ENCODE measurements around the gene CROCC2. TPM values are rescaled to one million over a fixed set of nuclear protein-coding genes. Genes with fewer than 3 reads are reported as not detected.
A peak's percentile ranks its signal among the peaks of the same experiment; 100 is the strongest.

CROCC2 gene
- total and polyA plus RNA-seq, 7 experiments from 2014 or later, result 0.22 TPM; not detected in 6

DNA sequence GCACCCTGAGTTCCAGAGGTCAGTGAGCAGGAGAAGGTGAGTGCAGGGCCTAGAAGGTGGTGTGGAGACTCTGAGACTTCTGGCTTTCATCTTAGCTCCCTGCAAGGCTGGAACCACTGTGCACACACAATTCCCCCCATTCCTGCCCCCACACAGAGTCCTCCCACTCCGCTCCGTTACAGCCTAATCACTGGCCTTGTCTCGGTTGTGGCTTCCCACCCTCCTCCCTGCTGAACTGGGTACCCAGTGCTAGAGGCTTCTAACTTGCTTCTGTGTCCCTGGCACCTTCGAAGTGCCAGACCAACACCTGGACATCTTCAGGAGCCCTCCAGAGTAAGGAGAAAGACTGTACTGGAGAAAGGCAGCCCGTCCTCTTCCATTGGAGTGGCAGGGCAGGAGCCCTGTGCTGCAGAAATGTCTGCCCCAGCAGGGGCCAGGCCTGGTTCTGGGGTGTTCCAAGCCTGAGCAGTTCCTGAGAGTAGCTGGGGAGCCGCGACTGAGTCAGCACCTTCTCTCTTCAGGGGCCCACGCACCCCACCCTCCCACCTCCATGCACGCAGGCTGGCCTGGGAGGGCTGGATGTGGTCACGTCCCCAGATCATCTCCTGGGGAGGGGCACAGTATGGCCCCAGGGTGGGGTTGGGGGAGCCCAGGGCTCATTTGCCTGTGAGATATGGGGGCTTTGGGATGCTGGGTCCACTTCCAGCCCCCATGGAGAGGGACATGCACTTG lies 23.4 kb downstream of the CROCC2 start:
- no peaks in the 10 kb centered on the region for H3K9me3 ChIP-seq (ENCODE audit: control insufficient read depth in 2 of 3, low read length in 3 of 3)
- peak in 2 of 9 donors; percentile 2 to 15 for DNase-seq
- intact Hi-C loops (cut with micrococcal nuclease), result no loop called here
- H3K27me3 ChIP-seq (ENCODE audit: control insufficient read depth in 2 of 2, insufficient read depth in 2 of 2, low read length in 2 of 2), result no peaks in the 10 kb centered on the region
- CTCF ChIA-PET, result no interaction called here
- POLR2A ChIA-PET, result no interaction called here
- Mint-ChIP-seq H3K4me1 (no peaks in the 10 kb centered on the region), H3K27ac (no peak overlapping the region), H3K27me3 (peaks cover 0 to 4% (median 0%) of the 10 kb centered on the region in 5 donors), H3K9me3 (peaks cover 0 to 1% (median 0%) of the 10 kb centered on the region in 11 donors), H3K4me3 (no peak overlapping the region), H3K36me3 (no peaks in the 10 kb centered on the region)
- ATAC-seq, result no peak
- no peak overlapping the region for H3K27ac ChIP-seq (ENCODE audit: low read depth, low read length)
- H3K36me3 ChIP-seq (ENCODE audit: control insufficient read depth in 2 of 3, insufficient read depth in 3 of 3, low read length in 3 of 3), result no peaks in the 10 kb centered on the region
- no peak overlapping the region for H3K4me3 ChIP-seq (ENCODE audit: low read length)
- H3K4me1 ChIP-seq (ENCODE audit: control insufficient read depth in 2 of 2, insufficient read depth in 2 of 2, low read length in 2 of 2), result no peaks in the 10 kb centered on the region

DNA sequence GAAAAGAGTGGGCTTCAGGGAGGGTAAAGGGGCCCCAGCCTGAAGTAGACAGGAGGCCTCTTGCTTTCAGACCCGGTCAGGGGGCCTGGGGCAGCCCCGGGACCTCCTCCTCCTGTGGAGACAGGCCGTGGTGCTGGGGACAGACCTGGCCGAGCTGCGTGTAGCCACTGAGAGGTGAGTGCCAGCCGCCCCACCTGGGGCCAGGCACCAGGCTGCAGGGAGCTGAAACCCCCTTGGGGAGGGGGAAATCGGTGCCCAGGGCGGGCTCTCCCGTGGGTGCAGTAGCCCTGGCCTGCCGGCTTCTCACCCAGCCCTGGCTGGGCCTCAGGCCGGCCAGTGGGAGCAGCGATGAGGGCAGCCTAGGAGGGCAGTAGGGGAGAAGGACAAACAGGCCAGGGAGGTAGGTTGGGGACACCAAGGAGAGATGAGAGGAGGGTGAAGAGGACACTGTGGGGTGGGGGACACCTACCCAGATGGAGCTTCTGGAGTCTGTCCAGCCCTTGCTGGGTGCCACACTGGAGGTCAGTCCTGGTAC lies 24.0 kb downstream of the CROCC2 start:
- peaks cover 0 to 1% (median 0%) of the 10 kb centered on the region in 11 donors for H3K9me3 Mint-ChIP-seq
- H3K4me1 Mint-ChIP-seq, result no peaks in the 10 kb centered on the region
- intact Hi-C loops (cut with micrococcal nuclease), result no loop called here
- no peak overlapping the region for H3K27ac Mint-ChIP-seq
- ATAC-seq, result no peak
- Histone ChIP-seq H3K4me3 (ENCODE audit: low read length) (no peak overlapping the region), H3K4me1 (ENCODE audit: control insufficient read depth in 2 of 2, insufficient read depth in 2 of 2, low read length in 2 of 2) (no peaks in the 10 kb centered on the region), H3K27ac (ENCODE audit: low read depth, low read length) (no peak overlapping the region), H3K9me3 (ENCODE audit: control insufficient read depth in 2 of 3, low read length in 3 of 3) (no peaks in the 10 kb centered on the region), H3K27me3 (ENCODE audit: control insufficient read depth in 2 of 2, insufficient read depth in 2 of 2, low read length in 2 of 2) (no peaks in the 10 kb centered on the region), H3K36me3 (ENCODE audit: control insufficient read depth in 2 of 3, insufficient read depth in 3 of 3, low read length in 3 of 3) (no peaks in the 10 kb centered on the region)
- no peak overlapping the region for H3K4me3 Mint-ChIP-seq
- DNase-seq, result peak in 1 of 9 donors; percentile 3
- peaks cover 0 to 4% (median 0%) of the 10 kb centered on the region in 5 donors for H3K27me3 Mint-ChIP-seq
- CTCF ChIA-PET, result no interaction called here
- POLR2A ChIA-PET, result no interaction called here
- no peaks in the 10 kb centered on the region for H3K36me3 Mint-ChIP-seq

DNA sequence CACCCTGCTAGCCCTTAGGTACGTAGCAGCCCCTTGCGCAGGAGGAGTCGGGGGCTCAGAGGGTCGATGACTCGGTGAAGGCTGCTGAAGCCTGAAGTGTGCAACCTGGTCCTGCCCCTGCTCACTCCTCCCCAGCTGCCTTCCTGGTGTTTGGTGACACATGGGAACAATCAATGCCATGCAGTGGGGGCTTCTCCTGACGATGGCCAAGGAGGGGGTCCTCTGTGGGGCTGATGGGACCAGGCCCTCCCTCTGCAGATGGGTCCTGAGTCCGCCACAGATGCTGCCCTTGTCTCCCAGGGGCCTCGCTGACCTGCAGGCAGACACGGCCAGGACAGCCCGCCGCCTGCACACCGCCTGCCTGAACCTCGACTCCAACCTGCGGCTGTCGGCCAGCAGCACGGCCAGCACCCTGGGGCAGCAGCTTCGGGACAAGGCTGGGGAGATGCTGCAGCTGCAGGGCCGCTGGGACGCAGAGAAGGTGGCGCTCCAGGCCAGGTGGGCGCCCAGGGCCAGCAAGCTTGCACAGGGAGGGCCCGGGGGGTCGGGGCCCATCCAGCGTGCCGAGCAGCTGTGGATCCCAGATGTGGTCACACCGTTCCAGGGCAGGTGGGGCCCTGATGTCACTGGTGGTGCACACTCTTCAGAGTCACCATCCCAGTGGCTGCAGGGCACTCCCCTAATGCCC lies 24.6 kb downstream of the CROCC2 start:
- Mint-ChIP-seq H3K4me1 (no peaks in the 10 kb centered on the region), H3K36me3 (no peaks in the 10 kb centered on the region), H3K4me3 (no peak overlapping the region), H3K27me3 (peaks cover 0 to 4% (median 0%) of the 10 kb centered on the region in 5 donors), H3K27ac (no peak overlapping the region), H3K9me3 (peaks cover 0 to 3% (median 0%) of the 10 kb centered on the region in 11 donors)
- DNase-seq (peak in 2 of 9 donors; percentile 2 to 16), ATAC-seq (no peak)
- Histone ChIP-seq H3K4me3 (ENCODE audit: low read length) (no peak overlapping the region), H3K27ac (ENCODE audit: low read depth, low read length) (no peak overlapping the region), H3K27me3 (ENCODE audit: control insufficient read depth in 2 of 2, insufficient read depth in 2 of 2, low read length in 2 of 2) (no peaks in the 10 kb centered on the region), H3K9me3 (ENCODE audit: control insufficient read depth in 2 of 3, low read length in 3 of 3) (no peaks in the 10 kb centered on the region), H3K4me1 (ENCODE audit: control insufficient read depth in 2 of 2, insufficient read depth in 2 of 2, low read length in 2 of 2) (no peaks in the 10 kb centered on the region), H3K36me3 (ENCODE audit: control insufficient read depth in 2 of 3, insufficient read depth in 3 of 3, low read length in 3 of 3) (no peaks in the 10 kb centered on the region)
- POLR2A ChIA-PET, result no interaction called here
- intact Hi-C loops (cut with micrococcal nuclease), result no loop called here
- CTCF ChIA-PET, result no interaction called here

DNA sequence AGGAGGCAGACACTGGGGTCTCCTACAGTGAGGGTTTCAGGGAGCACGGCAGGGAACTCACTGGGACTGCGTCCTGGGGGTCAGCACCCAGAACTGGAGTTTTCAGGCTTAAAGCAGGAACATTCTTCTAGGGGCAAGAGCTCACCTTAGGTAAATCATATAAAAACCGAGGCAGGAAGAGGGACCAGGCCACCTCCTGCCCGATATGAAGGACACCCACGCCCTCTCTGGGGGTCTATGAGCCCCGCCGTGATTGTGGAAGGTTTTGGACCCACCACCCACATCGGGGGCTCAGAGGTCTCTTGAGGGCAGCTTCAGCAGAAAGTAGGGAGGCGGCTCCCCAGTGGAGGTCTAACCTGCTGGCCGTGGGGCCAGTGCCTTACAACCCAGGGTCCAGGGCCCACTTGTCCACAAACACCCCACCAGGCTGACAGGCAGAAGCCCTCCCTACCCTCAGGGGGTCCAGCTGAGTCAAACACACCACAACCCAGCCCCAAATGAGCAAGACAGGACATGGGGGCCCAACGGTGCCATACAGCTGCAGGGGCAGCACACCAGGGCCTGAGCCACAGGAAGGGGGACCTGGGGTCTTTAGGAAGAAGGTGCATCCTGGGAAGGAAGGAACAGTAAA lies 25.3 kb downstream of the CROCC2 start:
- peaks cover 0 to 6% (median 0%) of the 10 kb centered on the region in 5 donors for H3K36me3 Mint-ChIP-seq
- CTCF ChIA-PET, result no interaction called here
- no peaks in the 10 kb centered on the region for H3K27me3 ChIP-seq (ENCODE audit: control insufficient read depth in 2 of 2, insufficient read depth in 2 of 2, low read length in 2 of 2)
- peaks cover 0 to 8% (median 5%) of the 10 kb centered on the region in 11 donors for H3K9me3 Mint-ChIP-seq
- DNase-seq (peak in 2 of 9 donors; percentile 1 to 7), ATAC-seq (no peak)
- no peaks in the 10 kb centered on the region for H3K36me3 ChIP-seq (ENCODE audit: control insufficient read depth in 2 of 3, insufficient read depth in 3 of 3, low read length in 3 of 3)
- H3K4me1 Mint-ChIP-seq, result no peaks in the 10 kb centered on the region
- no peak overlapping the region for H3K4me3 ChIP-seq (ENCODE audit: low read length)
- POLR2A ChIA-PET, result no interaction called here
- H3K9me3 ChIP-seq (ENCODE audit: control insufficient read depth in 2 of 3, low read length in 3 of 3), result no peaks in the 10 kb centered on the region
- H3K27ac ChIP-seq (ENCODE audit: low read depth, low read length), result no peak overlapping the region
- peaks cover 0 to 4% (median 0%) of the 10 kb centered on the region in 5 donors for H3K27me3 Mint-ChIP-seq
- H3K4me1 ChIP-seq (ENCODE audit: control insufficient read depth in 2 of 2, insufficient read depth in 2 of 2, low read length in 2 of 2), result no peaks in the 10 kb centered on the region
- no peak overlapping the region for H3K4me3 Mint-ChIP-seq
- intact Hi-C loops (cut with micrococcal nuclease), result no loop called here
- H3K27ac Mint-ChIP-seq, result no peak overlapping the region

DNA sequence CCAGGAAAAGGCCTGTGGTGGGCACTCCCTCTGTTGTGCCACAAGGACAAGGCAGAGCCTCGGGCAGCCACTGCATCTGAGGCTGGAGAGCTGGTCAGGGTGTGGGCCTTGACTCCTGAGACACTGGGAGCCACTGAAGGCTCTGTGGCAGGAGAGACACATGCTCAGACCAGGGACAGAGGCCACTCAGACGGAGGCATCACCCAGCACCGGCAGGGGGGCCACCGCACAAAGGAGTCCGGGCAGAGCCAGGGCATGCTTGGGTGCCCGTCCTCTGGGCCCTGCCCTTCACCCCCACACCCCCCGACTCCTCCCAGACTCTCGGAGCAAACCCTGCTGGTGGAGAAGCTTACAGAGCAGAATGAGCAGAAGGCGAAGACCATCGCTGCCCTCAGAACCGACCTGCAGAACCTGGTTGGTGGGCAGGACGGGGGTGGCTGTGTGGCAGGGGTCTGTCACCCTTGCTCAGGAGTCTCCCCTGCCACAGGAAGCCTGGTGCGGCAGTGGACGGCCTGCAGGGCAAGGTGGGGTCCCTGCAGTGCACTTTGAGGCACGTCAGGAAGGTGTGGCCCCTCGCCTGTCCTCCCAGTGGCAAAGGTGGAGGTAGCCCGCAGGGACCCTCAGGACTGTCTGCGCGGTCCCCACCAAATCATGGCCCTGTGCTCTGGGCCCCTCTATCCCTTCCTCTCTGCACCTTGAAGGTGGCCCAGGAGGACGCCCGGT lies 26.0 kb downstream of the CROCC2 start:
- DNase-seq, result peak in 2 of 9 donors; percentile 1 to 16
- no peak overlapping the region for H3K27ac Mint-ChIP-seq
- Histone ChIP-seq H3K27me3 (ENCODE audit: control insufficient read depth in 2 of 2, insufficient read depth in 2 of 2, low read length in 2 of 2) (no peaks in the 10 kb centered on the region), H3K4me1 (ENCODE audit: control insufficient read depth in 2 of 2, insufficient read depth in 2 of 2, low read length in 2 of 2) (no peaks in the 10 kb centered on the region), H3K4me3 (ENCODE audit: low read length) (no peak overlapping the region), H3K36me3 (ENCODE audit: control insufficient read depth in 2 of 3, insufficient read depth in 3 of 3, low read length in 3 of 3) (no peaks in the 10 kb centered on the region), H3K27ac (ENCODE audit: low read depth, low read length) (no peak overlapping the region), H3K9me3 (ENCODE audit: control insufficient read depth in 2 of 3, low read length in 3 of 3) (no peaks in the 10 kb centered on the region)
- no peak for ATAC-seq
- H3K9me3 Mint-ChIP-seq, result peaks cover 0 to 15% (median 9%) of the 10 kb centered on the region in 11 donors
- H3K36me3 Mint-ChIP-seq, result peaks cover 0 to 9% (median 0%) of the 10 kb centered on the region in 5 donors
- intact Hi-C loops (cut with micrococcal nuclease), result no loop called here
- no peaks in the 10 kb centered on the region for H3K4me1 Mint-ChIP-seq
- ChIA-PET POLR2A (no interaction called here), CTCF (no interaction called here)
- H3K27me3 Mint-ChIP-seq, result peaks cover 0 to 4% (median 0%) of the 10 kb centered on the region in 5 donors
- no peak overlapping the region for H3K4me3 Mint-ChIP-seq

DNA sequence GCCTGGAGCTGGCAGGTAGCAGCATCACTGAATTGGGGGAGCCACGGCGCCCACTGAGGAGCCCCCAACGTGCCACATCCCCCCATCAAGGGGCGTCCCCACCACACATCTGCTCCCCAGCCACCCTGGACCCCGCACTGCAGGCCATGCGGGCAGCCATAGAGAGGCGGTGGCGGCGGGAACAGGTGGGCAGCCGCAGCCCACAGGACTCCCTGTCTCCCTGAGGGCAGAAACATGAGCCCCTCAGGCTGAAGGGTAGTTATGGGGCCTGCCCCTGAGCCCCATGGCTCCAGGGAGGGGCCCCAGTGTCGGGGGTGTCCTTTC lies 26.6 kb downstream of the CROCC2 start:
- H3K9me3 ChIP-seq (ENCODE audit: control insufficient read depth in 2 of 3, low read length in 3 of 3), result no peaks in the 10 kb centered on the region
- DNase-seq (peak in 2 of 9 donors; percentile 4 to 13), ATAC-seq (no peak)
- peaks cover 0 to 20% (median 11%) of the 10 kb centered on the region in 11 donors for H3K9me3 Mint-ChIP-seq
- H3K27me3 Mint-ChIP-seq, result peaks cover 0 to 6% (median 0%) of the 10 kb centered on the region in 5 donors
- no peak overlapping the region for H3K27ac Mint-ChIP-seq
- H3K27ac ChIP-seq (ENCODE audit: low read depth, low read length), result no peak overlapping the region
- intact Hi-C loops (cut with micrococcal nuclease), result no loop called here
- peaks cover 0 to 9% (median 0%) of the 10 kb centered on the region in 5 donors for H3K36me3 Mint-ChIP-seq
- H3K27me3 ChIP-seq (ENCODE audit: control insufficient read depth in 2 of 2, insufficient read depth in 2 of 2, low read length in 2 of 2), result no peaks in the 10 kb centered on the region
- H3K36me3 ChIP-seq (ENCODE audit: control insufficient read depth in 2 of 3, insufficient read depth in 3 of 3, low read length in 3 of 3), result no peaks in the 10 kb centered on the region
- no peaks in the 10 kb centered on the region for H3K4me1 Mint-ChIP-seq
- no peak overlapping the region for H3K4me3 ChIP-seq (ENCODE audit: low read length)
- CTCF ChIA-PET, result interaction anchor here (0.6 kb wide), 1 partner anchor 19 kb away, joined by 4 read pairs; no protein-coding TSS in a partner anchor
- H3K4me1 ChIP-seq (ENCODE audit: control insufficient read depth in 2 of 2, insufficient read depth in 2 of 2, low read length in 2 of 2), result no peaks in the 10 kb centered on the region
- POLR2A ChIA-PET, result no interaction called here
- H3K4me3 Mint-ChIP-seq, result no peak overlapping the region

Measured in naive thymus-derived CD4-positive, alpha-beta T cell (primary cell).